HG03575 (cell line): ENCODE data around the gene TTC38.
"Not testable (repeated sequence)": the region's sequence is repeated elsewhere in the genome, so short reads cannot be mapped to it uniquely, and the experiment has no call there.

Experiments used
- ATAC-seq: cut with Tn5 transposase; IDR thresholded peaks from one replicate; pipeline ENCODE4 v1.9.1; 2021; ENCODE audit not compliant: unreplicated experiment, insufficient number of reproducible peaks, low FRiP score; ENCODE audit errors: extremely low read depth

The TTC38 gene

DNA sequence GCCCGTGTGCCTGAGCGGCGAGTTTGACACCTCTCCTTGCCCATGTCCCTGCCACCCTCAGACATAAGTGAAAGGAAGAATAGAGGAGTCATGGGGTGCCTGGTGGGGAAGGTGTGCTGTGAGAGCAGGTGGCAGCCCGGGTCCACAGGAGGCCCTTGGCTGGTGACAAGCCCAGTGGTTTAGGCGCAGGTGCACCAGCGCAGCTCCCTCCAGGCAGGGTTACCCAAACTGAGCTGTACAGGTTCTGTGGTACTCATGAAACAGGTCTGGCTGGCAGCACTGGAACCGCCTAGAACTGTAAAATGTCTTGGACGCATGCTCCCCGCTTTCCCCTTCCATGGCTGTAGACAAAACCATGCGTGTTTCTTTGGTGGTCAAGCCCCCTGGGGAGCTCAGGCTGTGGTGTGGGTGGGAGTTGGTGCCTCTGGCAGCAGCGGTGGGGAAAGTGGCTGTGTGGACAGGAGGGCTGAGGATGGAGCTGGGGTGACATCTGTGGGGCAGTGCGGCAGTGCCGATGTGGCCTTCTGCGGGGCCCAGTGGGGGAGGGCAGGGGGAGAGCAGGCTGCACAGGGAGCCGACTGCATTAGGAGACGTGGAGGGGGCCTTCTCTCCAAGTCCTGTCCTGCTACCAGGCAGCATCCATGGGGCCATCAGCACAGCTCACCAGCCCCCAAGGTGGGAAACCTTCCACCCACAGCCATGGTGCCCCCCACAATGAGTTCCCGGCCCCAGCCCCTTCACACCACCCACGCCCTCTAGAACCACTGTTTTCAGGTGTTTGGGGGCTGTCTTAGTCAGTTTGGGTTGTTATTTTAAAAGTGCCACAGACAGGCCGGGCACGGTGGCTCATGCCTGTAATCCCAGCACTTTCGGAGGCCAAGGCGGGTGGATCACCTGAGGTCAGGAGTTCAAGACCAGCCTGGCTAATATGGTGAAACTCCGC, 23.3 kb downstream of the TTC38 start:
- ATAC-seq: no peak

DNA sequence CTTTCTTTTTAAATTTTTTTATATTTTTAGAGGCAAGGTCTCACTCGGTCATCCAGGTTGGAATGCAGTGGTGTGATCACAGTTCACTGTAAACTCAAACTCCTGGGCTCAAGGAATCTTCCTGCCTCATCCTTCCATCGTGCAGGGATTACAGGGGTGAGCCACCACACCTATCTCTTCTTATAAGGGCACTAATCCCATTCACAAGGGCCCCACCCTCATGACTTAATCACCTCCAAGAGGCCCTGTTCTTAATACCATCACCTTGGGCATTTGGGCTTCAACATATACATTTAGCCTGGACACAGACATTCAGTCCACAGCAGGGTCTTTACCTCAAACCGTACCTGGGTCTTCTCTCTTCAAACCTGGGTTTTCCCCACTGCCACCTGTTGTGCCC, 24.4 kb downstream of the TTC38 start:
- ATAC-seq: no peak

DNA sequence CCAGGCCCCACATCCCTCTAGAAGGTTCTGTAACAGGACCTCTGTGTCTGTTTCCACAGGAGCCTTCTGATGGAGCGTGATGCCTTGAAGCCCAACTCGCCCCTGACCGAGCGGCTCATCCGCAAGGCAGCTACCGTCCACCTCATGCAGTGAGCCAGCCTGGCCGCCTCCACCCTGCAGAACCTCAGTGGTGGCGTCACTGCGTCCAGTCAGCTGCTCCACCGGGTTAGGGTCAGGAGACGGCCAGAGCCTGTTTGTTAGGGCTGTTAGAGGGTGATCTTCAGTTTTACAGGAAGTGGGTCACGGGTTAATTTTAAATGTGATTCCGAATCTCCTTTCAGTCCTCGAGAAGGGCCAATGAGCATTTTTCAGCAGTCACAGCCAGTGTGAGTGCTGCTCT, 24.9 kb downstream of the TTC38 start:
- ATAC-seq: no peak

DNA sequence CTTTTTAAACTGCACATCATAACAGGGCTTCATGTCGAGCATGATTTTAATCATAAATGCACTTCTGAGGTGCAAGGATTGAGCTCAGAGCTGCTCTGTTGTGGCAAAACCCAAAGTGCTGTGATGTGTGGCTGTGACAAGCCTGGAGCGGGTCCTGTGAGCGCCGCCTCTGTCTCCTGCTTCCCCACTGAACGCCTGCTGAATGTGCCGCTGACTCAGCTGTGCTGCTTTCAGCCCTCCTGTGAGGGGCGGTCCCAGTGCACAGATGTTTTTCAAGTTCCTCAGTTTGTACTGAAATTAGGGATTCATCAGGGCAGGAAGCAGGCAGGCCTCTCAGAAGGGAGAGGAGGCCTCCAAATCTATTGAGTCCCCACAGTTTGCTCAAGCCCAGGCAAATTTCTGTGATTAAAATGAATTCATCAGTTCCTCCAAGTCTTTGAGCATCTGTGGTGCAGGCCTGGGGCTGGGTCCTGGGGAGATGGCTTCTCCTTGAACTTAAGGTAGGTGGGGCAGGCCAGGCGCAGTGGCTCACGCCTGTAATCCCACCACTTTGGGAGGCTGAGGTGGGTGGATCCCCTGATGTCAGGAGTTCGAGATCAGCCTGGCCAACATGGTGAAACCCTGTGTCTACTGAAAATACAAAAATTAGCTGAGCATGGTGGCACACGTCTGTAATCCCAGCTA, 25.9 kb downstream of the TTC38 start:
- ATAC-seq: no peak

DNA sequence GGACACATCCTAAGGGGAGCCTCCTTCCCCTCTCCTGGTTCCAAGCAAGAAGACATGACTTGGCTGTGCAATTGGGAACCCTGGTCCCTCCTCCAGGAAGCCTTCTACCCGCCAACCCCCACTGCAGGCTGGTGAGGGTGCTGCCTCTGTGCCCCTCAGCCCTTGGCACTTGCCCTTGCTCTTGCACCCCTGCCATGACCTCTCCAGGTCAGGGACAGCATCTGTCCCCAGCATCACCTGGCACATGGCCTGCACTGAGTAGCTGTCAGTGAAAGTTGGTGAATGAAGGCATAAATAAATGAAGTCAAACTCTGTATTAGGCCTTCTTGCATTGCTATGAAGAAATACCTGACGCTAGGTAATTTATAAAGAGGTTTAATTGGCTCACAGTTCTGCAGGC, 27.0 kb downstream of the TTC38 start:
- ATAC-seq: no peak

DNA sequence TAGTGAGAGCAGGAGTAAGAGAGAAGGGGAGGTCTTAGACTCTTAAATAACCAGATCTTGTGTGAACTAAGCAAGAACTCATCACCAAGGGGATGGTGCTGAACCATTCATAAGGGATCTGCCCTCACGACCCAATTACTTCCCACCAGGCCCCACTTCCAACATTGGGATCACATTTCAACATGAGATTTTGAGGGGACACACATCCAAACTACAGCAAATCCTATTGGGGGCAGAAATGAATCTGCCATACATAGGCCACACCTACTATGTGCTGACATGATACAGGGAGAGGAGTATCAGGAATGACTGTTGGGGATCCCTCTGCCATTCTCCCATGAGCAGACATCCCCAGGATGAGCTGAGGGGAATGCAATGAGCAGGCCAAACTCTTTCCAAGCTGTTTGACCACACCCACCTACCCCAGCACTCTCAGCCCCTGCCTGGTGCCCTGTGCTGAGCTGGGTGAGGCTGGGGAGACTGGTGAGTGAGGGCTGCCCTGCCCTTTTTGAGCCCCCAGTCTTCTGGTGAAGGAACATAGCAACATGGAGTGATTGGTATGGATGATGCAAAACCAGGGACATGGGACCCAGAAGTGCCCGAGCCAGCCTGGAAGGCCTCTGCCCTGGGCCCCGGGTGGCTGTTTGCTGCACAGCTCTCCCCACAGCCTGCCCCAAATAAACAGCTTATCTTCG, 27.6 kb downstream of the TTC38 start:
- no peak for ATAC-seq

DNA sequence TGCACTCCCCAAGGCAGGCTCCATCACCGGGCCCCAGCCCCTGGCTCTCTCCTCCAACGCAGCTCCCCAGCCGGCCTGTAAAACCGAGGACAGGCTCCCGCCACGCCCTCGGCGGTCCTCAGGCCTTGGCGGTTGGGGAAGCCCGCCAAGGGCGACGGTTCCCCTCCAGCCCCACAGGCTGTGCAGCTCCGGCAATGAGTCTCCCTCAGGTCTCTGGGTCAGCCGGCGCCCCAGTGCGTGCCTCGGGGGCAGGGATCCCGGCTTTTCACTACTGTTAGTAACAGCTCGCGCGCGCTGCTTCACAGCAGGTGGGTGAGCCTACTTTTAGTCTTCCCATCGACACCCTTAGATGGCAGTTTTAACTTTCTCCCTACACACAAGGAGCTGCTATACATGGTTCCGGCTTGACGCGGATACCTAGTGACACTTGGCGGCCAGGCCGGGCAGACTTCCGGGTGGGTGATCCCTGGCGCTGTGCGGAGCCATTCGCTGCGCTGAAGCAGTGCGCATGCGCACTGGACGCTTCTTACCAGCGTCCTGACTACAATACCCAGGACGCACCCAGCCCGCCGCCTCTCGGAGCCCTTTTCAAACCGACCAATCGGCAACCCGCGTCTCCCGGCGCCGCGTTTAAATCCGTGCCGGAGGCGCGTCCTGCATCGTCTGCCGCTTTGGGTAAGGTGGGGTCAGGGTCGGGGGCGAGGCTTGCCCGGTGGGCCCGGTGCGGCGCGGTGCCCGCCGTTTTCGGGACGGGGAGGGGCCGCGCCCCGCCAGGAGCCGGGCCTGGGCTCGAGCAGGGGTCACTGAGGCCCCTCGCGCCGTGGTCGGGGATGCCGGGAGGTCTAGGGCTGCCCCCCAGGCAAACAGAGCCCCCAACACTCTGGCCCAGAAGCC, 28.7 kb downstream of the TTC38 start, which contains the start of gene GTSE1:
Gene GTSE1, plus strand, starts transcription at position 614 of the 894 bp plus-strand sequence. CDS start 531 bp downstream, outside the sequence.
- peak; percentile 58 for ATAC-seq

DNA sequence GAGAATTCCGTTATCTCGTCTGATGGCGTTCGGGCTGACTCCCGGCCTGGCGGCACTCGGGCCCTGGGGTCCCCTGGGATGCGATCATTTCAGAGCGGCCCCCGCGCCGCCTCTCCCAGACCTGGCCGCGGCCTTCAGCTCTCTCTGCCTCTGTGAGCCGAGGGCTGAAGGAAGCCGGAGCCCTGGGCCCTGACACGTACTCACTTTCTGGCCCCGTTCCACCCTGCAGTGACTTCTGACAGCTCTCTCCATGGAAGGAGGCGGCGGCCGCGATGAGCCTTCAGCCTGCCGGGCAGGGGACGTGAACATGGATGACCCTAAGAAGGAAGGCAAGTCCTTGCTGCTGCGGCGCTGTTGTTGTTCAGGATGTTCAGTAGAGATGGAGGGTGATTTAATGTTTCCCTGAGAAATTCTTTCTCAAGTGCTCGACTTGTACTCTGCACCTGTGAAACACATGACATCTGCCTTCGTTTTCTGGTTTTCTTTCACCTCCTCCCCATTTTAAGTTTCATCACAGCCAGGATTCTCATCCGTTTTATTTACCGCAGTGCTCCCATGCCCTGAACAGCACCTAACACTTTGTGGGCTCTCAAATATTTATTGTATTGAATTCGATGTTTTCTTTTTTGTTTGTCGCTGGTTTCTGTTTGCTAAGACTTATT, 29.5 kb downstream of the TTC38 start:
- ATAC-seq: no peak

DNA sequence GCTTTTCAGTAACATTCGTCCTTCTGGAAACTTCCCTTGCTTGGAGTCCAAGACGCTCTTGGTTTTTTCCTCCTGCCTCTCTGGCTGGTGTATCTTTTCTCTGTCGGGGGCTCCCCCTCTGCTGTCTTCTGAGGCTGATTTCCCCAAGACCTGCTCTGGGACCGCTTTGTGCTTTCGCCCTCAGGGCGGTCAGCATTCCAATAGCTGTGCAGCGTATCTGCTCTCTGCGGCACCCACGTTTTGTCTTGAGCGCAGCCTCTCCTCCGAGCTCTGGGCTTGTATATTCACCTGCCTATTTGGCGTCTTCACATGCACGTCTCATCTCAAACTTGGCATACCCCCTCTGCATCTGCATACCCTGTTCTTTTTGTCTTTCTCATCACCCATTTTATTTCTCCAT, 31.3 kb downstream of the TTC38 start:
- ATAC-seq: no peak

DNA sequence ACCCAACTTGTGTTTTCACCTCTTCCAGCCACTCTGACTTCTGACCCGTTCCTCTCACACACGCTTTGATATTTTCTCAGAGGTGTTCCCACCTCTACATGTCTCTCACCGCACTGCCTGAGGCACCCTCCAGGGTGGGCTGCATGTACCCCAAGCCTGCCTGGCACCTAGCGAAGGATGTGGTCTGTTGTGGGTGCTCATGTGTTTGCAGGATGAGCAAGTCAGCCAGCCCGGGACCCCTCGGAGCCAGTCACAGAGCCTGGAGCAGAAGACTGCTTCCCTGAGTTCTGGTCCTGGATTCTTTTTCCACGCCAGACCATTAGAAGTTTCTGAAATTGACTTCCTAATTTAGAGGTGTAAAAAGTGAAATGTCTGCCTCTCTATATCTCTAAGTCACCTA, 32.7 kb downstream of the TTC38 start:
- ATAC-seq: no peak

DNA sequence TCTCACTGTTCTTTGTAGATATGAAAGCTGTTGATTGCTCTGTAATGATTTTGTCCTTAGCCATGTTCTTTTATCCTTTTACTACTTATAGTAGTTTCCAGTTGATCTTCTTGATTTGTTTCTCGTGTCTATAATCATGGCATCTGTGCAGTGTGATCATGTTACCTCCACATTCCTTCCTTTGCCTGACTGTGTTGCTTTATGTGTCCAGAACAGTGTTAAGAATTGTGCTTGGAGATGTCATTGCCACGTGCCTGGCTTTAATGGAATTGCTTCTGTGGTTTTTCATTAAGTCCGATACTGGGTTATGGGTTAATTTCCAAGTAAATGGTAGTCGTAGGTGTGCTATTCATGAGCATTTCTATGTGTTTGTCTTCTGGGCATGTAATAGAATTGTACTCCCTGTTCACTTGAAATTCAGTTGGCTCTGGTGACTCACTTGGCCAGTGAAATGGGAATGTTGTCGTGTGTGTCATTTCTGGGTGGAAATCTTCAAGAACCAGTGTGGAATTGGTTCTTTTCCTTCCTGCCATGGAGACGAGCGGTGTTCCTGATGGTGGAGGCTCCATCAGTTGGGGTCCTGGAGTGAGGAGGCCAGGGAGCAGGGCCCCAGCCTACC, 35.6 kb downstream of the TTC38 start:
- no peak for ATAC-seq

DNA sequence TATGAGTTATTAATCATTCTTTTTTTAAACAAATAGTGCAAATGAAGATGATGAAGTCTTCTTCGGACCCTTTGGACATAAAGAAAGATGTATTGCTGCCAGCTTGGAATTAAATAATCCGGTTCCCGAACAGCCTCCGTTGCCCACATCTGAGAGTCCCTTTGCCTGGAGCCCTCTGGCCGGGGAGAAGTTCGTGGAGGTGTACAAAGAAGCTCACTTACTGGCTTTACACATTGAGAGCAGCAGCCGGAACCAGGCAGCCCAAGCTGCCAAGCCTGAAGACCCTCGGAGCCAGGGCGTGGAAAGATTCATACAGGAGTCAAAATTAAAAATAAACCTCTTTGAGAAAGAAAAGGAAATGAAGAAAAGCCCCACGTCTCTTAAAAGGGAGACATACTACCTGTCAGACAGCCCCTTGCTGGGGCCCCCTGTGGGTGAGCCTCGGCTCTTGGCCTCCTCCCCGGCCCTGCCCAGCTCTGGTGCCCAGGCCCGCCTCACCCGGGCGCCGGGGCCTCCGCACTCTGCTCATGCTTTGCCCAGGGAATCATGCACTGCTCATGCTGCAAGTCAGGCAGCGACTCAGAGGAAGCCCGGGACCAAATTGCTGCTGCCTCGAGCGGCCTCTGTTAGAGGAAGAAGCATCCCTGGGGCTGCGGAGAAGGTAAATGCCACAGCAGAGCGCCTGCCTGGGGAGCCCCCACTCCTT, 40.6 kb downstream of the TTC38 start:
- ATAC-seq: no peak

DNA sequence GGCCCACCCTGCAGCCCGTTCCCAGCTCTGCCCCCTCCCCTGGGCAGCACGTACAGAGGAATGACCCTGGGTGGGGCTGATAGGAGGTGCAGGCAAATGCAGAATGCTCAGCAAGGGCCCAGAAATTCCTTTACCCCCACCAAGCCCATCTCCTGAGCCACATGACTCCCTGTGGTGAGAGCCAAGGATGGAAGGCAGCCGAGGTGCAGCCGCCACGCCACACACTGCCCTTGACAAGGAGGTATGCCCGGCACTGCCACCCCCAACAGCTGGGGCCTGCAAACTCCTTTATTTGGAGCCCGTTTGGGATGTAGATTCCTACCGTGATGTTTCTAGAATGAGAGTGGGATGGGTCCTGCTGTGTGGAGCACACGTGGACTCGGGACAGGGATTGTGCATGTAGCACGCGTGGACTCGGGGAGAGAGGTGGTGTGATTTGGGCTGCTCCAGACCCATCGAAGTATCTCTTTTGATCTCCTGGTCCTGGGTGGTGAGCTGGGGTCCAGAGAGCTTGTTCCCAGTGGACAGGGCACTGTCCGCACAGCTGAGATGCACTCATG, 41.8 kb downstream of the TTC38 start:
- ATAC-seq: no peak

DNA sequence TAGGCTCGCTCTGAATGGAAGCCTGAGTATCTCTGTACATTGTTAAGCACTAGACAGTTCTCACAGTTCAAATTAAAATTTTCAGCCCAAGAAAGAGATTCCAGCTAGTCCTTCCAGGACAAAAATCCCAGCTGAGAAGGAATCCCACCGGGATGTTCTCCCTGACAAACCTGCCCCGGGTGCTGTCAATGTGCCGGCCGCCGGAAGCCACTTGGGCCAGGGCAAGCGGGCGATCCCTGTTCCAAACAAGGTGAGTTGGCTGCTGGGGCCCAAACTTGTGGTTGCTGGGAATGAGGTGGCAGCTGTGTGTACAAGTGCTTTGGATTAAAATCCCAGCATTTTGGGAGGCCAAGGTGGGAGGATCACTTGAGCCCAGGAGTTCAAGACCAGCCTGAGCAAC, 44.2 kb downstream of the TTC38 start:
- ATAC-seq: no peak

DNA sequence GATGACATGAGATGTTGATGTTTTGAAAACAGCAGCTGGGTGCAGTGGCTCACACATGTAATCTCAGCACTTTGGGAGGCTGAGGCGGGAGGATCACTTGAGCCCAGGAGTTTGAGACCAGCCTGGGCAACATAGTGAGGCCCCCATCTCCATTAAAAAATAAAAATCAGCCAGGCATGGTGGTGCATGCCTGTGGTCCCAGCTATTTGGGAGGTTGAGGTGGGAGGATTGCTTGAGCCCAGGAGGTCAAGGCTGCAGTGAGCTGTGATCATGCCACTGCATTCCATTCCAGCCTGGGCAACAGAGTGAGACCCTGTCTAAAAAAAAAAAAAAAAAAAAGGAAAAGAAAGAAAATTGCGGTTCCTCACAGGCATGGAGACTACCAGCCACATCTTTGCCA, 45.0 kb downstream of the TTC38 start:
- not testable (repeated sequence) for ATAC-seq

DNA sequence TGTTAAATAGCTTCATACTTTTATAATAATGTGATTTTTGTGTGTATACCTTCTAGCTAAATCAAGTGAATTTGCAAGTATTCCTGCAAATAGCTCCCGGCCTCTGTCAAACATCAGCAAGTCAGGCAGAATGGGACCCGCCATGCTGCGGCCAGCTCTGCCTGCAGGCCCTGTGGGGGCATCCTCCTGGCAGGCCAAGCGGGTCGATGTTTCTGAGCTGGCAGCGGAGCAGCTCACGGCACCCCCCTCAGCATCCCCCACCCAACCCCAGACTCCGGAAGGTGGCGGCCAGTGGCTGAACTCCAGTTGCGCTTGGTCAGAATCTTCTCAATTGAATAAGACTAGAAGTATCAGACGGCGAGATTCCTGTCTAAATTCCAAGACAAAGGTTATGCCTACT, 48.2 kb downstream of the TTC38 start:
- ATAC-seq: no peak

DNA sequence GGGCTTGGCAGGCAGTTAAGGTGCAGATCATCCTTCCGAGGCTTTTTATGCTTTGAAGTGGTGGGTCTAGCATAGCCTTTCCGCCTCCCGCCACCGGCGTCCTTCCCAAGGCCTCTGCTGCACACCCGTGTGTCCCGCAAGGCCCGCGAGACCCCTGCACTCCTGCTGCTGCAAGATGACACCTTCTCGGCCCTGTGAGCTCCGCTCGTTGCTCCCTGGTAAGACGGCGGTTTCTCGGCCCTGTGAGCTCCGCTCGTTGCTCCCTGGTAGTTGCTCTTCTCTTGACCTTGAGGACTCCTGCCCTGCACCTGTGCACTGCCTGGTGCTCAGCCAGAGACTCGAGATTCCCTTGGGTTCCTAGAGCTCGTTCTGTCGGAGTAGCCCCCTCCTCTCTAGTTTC, 49.8 kb downstream of the TTC38 start:
- no peak for ATAC-seq
